Motor neuron (in vitro differentiated cells): Measurements from ENCODE around the gene PDLIM7. TPM values are rescaled to one million over a fixed set of nuclear protein-coding genes. Genes with fewer than 3 reads are reported as not detected.

Source experiments
- ATAC-seq, 8 experiments: fragments of 200-7000 bp; cut with Tn5 transposase; replicated peaks in 6 of 8; 2 replicates each; pipeline ENCODE4 v1.8.0; 2021; ENCODE audit warnings: mild to moderate bottlenecking in 8 of 8, moderate library complexity in 8 of 8
- H3K27ac ChIP-seq, 2 donors: fragments of 250-450 bp; sonication (Bioruptor Pico); 2 replicates each; pipeline ENCODE4 v1.9.0; 2021; ENCODE audit warnings: antibody characterized with exemption in 2 of 2, mild to moderate bottlenecking in 2 of 2, moderate library complexity in 1 of 2
- H3K4me1 ChIP-seq, 2 donors: fragments of 250-450 bp; sonication (Bioruptor Pico); replicated peaks in 1 of 2; 2 replicates each; pipeline ENCODE4 v1.6.1; 2021; ENCODE audit warnings: antibody characterized with exemption in 2 of 2, mild to moderate bottlenecking in 2 of 2, moderate library complexity in 1 of 2
- H3K4me3 ChIP-seq, 5 donors: fragments of 250-450 bp; sonication (Bioruptor Pico); 2 replicates each; pipeline ENCODE4 v1.9.0; 2021; ENCODE audit warnings: antibody characterized with exemption in 5 of 5, mild to moderate bottlenecking in 5 of 5, moderate library complexity in 4 of 5
- WGBS, 10 experiments: fragments of 450-650 bp; shearing (Covaris generic); methylation state at CpG; one replicate each; pipeline ENCODE4 v1.0.0; 2022; 5-methylcytosine and 5-hydroxymethylcytosine counted together
- in situ Hi-C, 9 experiments: fragments of 400-800 bp; cut with MboI; loops; one replicate each; pipeline ENCODE4 v1.15.0; 2021; ENCODE audit warnings: low sequenced_read_pairs in 9 of 9, low pct_unique_long_range_greater_than_20kb in 2 of 9; ENCODE audit not compliant: unreplicated experiment in 9 of 9
- total RNA-seq, 8 experiments: library from RNA; unstranded; fragments of 300-600 nt; gene quantifications; 2 replicates each; pipeline versions ENCODE4 v1.2.3 to v1.2.4, GENCODE V29; 2022

Gene PDLIM7
- total RNA-seq, 8 experiments from 2014 or later: 24.6 to 116 (median 54.3) TPM

DNA sequence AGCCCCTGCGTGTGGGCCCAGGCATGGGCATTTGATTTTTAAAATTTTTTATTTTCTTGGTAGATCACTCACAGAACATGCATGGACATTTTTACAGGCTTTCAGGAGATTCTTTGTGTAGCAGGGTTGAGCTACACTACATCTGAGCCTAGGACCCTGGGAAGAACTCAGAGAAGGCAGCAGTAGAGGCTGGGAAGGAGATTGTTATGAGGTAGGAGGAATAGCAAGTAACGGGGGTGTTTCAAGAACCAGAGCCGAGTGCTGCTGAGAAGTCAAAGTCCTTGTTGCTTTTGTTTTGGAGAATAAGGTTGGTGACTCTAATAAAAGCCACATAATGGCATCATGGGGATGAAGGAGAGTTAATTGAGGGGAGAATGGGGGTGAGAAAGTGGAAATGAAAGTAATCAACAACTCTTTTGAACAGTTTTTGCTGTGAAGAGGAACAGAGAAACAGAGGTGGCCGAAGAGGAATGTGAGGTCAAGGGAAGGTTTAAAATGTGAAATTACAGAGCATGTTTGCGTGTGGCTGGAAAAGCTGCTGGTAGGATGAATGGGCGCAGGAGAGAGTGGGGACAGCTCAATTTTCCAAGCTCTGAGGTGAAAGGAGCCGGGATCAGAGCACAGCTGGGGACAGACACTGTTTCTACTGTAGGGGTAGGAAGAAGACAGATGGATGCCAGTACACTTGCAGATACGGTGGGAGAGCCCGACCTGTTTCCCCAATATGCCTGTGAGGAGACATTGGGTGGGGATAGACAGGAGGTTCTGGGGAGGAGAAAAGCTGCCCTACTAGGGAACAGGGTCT is 4.7 kb upstream of the PDLIM7 start:
- no peak for ATAC-seq
- in situ Hi-C loops: loop anchor here in 1 of 9 experiments (25.0 kb wide), 1 partner anchor 115 kb away; the partner anchor contains the start of gene SLC34A1
- Histone ChIP-seq H3K27ac (no peak overlapping the region), H3K4me1 (peaks cover 16 to 22% of the 10 kb centered on the region in 2 donors), H3K4me3 (no peak overlapping the region)
- WGBS, 10 experiments: 41 to 86% (median 50%) methylated on average over 3 to 9 of the region's 9 CpGs; no CpG with 5 or more reads in 1 of the 10 experiments

DNA sequence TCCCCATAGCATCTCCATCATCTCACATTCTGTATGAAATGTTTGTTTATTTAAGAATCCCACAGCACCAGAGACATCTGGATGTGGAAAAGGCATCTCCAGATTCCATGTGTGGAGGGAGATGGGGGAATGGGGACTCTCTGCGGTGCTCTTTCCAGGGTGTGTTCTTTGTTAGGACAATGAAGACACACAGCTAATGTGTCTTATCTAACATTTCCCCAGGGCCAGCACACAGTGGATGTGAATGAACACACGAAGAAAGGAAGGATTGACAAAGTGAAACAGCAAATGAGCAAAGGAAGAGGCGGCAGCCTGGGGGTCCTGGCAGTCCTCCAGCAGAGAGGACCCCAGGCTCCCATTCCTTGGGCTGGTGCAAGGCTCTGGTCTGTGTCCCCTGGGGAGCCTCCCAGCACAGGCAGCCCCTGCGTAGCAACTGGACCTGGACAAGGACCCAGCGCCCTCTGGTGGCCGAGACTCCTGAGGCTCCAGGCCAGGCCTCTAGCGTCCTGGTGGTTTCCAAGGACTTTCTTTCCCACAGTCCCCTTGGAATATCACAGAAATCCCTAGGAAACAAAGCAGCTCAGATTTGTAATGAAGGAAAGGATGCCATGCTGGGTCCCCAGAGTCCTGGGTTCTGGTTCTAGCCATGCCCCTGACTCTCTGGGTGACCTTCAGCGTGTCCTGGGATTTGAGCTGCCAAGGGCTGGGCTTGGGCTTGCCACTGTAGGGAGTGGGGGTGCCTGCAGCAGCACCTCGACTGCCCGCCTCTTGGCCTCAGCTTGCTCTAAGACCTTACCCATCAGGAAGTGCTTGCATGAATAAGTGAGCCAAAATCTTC is 3.5 kb upstream of the PDLIM7 start:
- Histone ChIP-seq H3K4me1 (peaks cover 21 to 28% of the 10 kb centered on the region in 2 donors), H3K27ac (no peak overlapping the region), H3K4me3 (no peak overlapping the region)
- in situ Hi-C loops: loop anchor here in 1 of 9 experiments (25.0 kb wide), 1 partner anchor 114 kb away; the partner anchor contains the start of gene SLC34A1
- peak; percentile 16 to 54 (median 38) for ATAC-seq
- WGBS, 10 experiments: 0 to 80% (median 26%) methylated on average over 1 to 4 of the region's 10 CpGs; no CpG with 5 or more reads in 2 of the 10 experiments

DNA sequence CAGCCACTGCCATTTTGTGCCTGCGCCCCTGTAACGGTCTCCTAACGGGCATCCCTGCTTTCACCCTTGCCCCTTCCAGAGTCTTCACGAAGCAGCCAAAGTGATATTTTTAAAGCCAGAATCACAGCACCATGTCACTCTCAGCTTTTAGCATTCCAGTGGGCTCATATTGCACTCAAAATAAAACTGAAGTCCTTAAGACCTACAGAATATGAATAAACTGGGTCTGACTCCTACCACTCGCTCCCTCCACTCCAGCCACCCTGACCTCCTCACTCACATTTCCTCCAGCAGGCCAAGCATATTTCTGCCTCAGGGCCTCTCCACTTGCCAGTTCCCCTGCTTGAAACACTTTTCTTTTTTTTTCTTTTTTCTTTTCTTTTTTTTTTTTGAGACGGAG is 2.4 kb upstream of the PDLIM7 start:
- H3K4me3 ChIP-seq: no peak overlapping the region
- no peak overlapping the region for H3K27ac ChIP-seq
- no peak for ATAC-seq
- in situ Hi-C loops: loop anchor here in 2 of 9 experiments (25.0 kb wide), 1 partner anchor 113 kb away; the partner anchor contains the start of gene SLC34A1 (in 2 of the 2)
- H3K4me1 ChIP-seq: peaks cover 32 to 38% of the 10 kb centered on the region in 2 donors
- WGBS, 10 experiments: 63 to 96% (median 80%) methylated on average over 1 to 6 of the region's 6 CpGs

DNA sequence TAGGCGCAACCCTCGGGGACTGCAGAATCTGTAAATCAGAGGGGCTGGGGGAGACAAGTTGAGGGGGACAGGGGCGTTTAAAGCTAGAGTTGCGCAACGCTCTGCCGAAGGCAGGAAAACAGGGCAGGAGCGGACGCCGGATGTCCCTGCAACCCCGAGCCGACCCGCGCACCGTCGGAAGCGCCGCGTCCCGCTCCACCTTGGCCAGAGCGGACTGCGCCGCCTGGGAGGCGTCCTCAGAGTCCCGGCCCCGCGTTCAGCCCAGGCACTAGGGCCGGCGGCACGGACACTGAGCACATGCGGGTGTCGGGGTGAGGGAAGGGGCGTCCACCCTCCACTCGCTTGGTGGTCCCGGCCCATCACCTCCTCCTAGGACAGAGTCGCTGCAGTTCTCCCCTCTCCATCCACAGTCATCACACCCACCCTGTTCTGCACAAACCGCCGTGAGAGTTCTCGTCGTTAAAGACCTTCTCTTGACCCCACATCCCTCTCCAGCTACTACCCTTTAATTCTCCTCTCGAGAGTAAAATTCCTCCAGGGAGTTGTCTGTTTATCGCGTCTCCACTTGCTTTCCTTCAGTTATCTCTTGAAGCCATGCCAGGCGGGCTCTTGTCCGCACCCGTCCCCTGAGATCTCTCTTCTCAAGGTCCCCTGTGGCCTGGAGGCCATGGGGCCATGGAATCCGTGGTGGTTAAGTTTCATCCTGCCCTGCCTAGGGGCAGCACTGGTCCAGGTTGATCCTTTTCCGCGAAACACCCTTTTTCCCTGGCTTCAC is 796 bp upstream of the PDLIM7 start:
- peak in 2 of 8 experiments; percentile 2 to 8 for ATAC-seq
- H3K4me3 ChIP-seq: peak overlapping the region; percentile 50 to 77 (median 59)
- in situ Hi-C loops: loop anchor here in 1 of 9 experiments (25.0 kb wide), 1 partner anchor 111 kb away; the partner anchor contains the start of gene SLC34A1
- 20 to 71% (median 62%) methylated on average over 1 to 9 of the region's 48 CpGs; no CpG with 5 or more reads in 4 of the 10 experiments for WGBS, 10 experiments
- peaks cover 40 to 49% of the 10 kb centered on the region in 2 donors for H3K4me1 ChIP-seq
- no peak overlapping the region for H3K27ac ChIP-seq

DNA sequence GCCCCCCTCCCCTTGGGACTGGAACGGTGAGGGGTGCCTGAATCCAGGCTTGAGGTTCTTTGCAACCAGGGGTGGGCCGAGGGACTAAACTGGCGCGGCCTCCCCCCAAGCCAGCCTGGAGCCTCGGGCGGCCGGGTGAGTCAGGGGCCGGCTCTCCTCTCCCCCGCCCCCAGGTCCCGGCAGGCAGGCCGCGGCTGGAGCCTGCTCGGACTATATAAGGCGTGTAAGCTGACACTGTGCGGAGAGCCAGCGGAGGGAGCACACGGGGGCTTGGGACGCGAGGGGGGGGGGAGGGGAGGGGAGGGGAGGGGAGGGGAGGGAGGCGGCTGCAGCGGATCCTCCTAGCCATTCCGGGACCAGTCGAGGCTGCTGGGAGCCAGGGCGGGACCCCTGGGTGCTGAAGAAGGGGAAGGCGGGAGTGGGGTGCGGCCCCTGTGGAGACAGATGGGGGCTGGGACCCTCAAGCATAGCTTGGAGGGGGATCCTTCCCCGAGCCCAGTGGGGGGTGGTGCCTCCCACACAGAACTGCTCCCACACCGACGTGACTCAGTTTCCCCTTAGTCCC is 595 bp downstream of the PDLIM7 start:
- ATAC-seq: peak; percentile 12 to 72 (median 64)
- in situ Hi-C loops: loop anchor here in 1 of 9 experiments (25.0 kb wide), 1 partner anchor 110 kb away; the partner anchor contains the start of gene SLC34A1
- 0% methylated on average over 1 of the region's 29 CpGs; no CpG with 5 or more reads in 9 of the 10 experiments for WGBS, 10 experiments
- Histone ChIP-seq H3K4me1 (peaks cover 40 to 49% of the 10 kb centered on the region in 2 donors), H3K27ac (peak overlapping the region; percentile 86 to 96), H3K4me3 (peak overlapping the region; percentile 50 to 77 (median 59))

DNA sequence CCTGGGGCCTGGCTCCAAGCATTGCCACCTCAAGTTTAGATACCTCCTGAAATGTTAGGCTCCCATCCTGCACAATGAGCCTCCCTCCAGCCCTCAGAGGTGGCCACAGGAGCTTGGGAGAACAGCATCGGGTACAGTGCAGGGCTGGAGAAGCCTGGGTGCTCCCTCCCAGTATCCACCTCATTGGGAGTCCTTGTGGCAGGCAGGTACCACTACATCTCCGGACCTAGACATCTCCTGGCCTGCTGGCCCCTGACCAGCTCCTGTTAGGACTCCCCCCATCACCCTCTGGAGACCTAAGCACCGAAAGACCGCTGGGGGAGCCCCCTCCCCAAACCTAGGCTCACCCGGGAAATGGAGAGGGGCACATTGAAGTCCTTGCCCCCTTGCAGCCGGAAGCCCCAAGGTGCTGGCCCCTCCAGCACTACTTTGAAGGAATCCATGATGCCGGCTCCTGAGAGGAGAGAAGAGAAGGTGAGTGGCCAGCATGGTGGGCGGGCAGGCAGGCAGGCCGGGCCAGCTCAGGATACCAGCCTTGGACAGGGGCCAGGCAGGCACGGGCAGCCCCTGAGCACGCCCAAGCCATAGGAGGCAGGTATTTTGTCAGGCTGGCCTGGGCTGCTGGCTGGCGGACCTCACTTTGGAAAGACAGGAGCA is 1.2 kb downstream of the PDLIM7 start:
- H3K4me1 ChIP-seq: peaks cover 38 to 47% of the 10 kb centered on the region in 2 donors
- 0 to 8% (median 4%) methylated on average over 1 to 7 of the region's 12 CpGs; no CpG with 5 or more reads in 6 of the 10 experiments for WGBS, 10 experiments
- in situ Hi-C loops: loop anchor here in 1 of 9 experiments (25.0 kb wide), 1 partner anchor 109 kb away; the partner anchor contains the start of gene SLC34A1
- H3K27ac ChIP-seq: peak overlapping the region; percentile 86 to 96
- ATAC-seq: peak; percentile 3 to 20 (median 10)
- peak overlapping the region; percentile 50 to 77 (median 59) for H3K4me3 ChIP-seq

DNA sequence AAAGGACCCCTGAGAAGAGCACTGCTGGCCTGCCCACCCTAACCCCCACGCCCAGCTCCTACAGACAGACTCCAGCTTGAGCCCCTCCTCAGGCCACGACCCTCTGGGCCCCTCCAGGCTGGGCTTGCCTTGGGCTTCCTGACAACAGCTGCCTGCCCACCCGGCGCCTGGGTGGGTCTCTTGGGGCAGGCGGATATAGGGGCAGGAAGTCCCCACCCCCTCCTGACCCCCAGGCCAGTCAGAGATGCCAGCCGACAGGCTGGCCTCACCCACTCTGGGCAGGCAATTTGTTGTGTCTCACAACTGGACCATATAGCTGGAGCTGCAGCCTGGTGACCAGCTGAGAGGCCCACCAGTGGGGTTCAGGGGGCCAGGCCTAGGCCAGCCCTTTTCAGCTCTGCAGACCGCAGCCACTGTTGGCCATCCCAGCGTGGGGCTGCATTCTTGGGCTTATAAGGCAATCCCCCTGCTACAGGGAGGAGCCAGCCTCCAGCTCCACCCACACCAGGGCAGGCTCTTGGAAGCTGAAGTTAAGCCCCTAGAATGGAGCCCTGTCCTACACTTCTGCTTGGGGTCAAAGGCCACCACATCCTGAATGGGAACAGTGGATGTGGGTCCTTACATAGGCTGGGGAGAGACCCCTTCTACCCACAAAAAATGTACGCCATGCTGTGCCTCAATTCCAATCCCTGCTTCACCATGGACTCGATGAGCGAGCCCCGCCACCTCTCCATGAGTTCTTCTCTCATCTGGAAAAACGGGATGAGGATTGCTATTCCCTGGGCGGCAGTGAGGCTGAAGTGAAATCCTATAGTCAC is 2.0 kb downstream of the PDLIM7 start:
- peak in 5 of 8 experiments; percentile 1 to 7 (median 3) for ATAC-seq
- Histone ChIP-seq H3K27ac (peak overlapping the region; percentile 86 to 96), H3K4me3 (peak overlapping the region in 4 of 5 donors; percentile 50 to 77 (median 60)), H3K4me1 (peaks cover 31 to 40% of the 10 kb centered on the region in 2 donors)
- WGBS, 10 experiments: 10 to 90% (median 23%) methylated on average over 2 to 4 of the region's 14 CpGs; no CpG with 5 or more reads in 7 of the 10 experiments
- in situ Hi-C loops: loop anchor here in 1 of 9 experiments (25.0 kb wide), 1 partner anchor 108 kb away; the partner anchor contains the start of gene SLC34A1

DNA sequence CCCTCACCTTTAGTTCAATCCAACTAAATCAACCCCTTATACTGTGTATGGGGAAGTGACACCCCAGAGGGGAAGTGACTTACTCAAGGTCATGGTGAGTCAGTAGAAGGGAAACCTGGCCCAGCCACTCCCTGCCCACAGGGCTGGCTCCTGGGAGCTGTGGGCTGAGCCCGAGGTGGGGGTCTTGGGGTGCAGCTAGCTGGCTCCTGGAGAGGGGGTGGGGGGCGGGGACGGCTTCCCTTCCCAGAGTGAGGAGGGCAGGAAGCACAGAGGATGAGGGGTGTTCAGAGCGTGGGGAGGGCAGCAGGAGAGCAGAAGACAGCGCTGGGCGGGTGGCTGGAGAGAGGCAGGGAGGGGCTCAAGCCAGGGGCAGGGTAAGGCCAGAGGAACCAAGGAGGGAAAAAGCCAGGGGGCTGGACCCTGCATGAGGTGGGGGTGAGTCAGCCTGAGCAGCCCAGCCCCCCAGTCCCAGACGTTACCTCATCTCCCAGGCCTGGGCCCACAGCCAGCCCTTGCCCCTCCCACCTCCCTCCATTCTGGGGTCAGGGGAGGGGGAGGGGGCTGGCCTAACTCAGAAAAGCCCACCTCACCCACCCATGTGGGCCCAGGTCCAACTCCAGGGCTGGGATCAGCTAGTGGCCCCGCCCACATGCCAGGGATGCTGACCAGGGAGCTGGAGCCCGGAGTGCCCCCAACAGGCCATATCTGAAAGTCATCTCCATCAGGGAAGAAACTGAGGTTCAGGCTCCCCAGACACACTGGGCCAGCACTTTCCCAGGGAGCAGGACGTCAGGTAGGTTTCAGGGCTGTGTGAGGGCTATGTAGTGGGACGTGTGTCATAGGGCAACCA is 2.8 kb downstream of the PDLIM7 start:
- in situ Hi-C loops: loop anchor here in 1 of 9 experiments (25.0 kb wide), 1 partner anchor 107 kb away; the partner anchor contains the start of gene SLC34A1
- H3K27ac ChIP-seq: peak overlapping the region; percentile 11 to 96
- no peak overlapping the region for H3K4me3 ChIP-seq
- H3K4me1 ChIP-seq: peaks cover 33 to 42% of the 10 kb centered on the region in 2 donors
- WGBS, 10 experiments: 0% methylated on average over 1 of the region's 11 CpGs; no CpG with 5 or more reads in 9 of the 10 experiments
- peak in 6 of 8 experiments; percentile 5 to 19 (median 13) for ATAC-seq

DNA sequence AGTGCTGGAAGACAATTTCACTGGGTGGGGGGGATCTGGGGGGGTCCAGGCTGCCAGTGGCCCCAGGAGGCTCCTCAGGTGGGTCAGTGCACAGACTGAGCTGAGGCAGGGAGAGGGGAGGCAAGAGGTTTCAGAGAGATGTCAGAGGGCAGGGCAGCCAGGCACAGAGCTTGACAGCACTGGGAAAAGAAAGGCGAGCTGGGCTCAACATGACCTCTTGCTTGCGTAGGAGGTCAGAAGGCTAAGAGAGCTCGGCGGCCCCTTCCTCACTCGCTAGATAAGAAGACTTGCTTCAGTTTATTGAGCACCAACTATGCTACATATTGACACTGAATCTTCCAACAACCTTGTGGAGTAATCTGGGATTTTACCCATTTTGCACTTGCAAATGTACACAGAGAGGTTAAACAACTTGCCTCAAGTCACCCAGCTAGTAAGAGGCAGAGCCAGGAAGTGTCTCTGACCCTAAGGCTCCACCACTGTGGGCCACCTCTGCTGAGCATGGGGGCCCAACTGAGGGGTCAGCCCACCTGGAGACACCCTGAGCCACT is 3.5 kb downstream of the PDLIM7 start:
- in situ Hi-C loops: loop anchor here in 1 of 9 experiments (25.0 kb wide), 1 partner anchor 107 kb away; the partner anchor contains the start of gene SLC34A1
- Histone ChIP-seq H3K4me3 (no peak overlapping the region), H3K27ac (peak overlapping the region in 1 of 2 donors; percentile 96), H3K4me1 (peaks cover 35 to 45% of the 10 kb centered on the region in 2 donors)
- ATAC-seq: no peak
- 86 to 100% (median 100%) methylated on average over 2 to 3 of the region's 5 CpGs; no CpG with 5 or more reads in 6 of the 10 experiments for WGBS, 10 experiments
